ENCODE data around the gene MICAL2.

Gene MICAL2

DNA sequence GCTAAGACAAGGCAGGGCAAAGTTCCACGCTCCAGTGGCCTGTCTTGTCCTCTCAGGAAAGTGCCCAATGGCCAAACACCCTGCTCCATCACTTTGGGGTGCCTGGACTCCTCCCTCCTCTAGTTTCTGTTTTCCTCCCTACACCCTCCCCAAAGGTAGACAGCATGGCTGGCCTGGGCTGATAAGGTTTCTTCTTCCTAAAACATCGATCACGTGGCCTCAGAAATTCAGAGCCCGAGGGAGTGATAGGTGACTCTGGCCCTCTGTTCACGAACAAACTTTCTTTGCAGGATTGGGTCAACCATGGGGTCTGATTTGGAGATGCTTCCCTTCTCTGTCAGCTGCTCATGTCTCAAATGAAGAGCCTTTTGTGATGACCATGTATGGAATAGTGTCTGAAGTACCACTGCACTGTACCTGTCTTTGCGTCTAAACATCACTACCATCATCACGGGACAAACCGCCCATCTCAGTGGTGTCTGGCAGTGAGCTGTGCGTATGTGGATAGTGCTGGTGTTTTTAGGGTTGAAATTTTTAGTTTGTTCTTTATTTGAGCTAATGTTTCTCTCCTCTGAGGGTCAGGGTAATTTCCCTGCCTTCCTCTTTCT, 6.1 kb downstream of the MICAL2 start:
- no peak overlapping the region for H3K4me3 ChIP-seq (ENCODE audit: low read depth, low read length)
- TF ChIP-seq, protein P1, sequence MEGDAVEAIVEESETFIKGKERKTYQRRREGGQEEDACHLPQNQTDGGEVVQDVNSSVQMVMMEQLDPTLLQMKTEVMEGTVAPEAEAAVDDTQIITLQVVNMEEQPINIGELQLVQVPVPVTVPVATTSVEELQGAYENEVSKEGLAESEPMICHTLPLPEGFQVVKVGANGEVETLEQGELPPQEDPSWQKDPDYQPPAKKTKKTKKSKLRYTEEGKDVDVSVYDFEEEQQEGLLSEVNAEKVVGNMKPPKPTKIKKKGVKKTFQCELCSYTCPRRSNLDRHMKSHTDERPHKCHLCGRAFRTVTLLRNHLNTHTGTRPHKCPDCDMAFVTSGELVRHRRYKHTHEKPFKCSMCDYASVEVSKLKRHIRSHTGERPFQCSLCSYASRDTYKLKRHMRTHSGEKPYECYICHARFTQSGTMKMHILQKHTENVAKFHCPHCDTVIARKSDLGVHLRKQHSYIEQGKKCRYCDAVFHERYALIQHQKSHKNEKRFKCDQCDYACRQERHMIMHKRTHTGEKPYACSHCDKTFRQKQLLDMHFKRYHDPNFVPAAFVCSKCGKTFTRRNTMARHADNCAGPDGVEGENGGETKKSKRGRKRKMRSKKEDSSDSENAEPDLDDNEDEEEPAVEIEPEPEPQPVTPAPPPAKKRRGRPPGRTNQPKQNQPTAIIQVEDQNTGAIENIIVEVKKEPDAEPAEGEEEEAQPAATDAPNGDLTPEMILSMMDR (IDR thresholded peaks at IDR 0.05; ENCODE audit: low read depth, low read length): no peak
- in situ Hi-C loops (cut with HindIII; ENCODE audit: low sequenced_read_pairs): no loop called here
- no peak for DNase-seq (ENCODE audit: low read depth, low spot score)

DNA sequence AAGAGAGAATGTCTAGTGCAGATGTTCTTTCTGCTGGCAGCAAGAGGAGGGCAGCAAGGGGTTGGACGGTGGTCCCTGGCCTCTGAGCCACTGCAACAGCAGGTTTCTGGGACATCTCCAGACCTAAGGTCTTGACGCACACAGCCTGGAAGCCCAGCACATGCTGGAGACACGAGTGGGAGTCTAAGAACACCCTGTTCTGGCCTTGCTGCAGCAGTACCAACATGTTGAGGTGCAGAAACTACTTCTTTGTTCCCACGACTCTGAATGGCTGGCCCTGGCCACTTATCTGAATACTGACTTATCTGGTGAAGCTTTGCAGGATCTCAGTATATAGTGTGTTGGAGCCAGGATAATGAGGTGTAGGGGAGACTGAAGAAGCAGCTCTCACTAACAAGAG, 6.8 kb downstream of the MICAL2 start:
- in situ Hi-C loops (cut with HindIII; ENCODE audit: low sequenced_read_pairs): no loop called here
- no peak overlapping the region for H3K4me3 ChIP-seq (ENCODE audit: low read depth, low read length)
- TF ChIP-seq, protein P1 (IDR thresholded peaks at IDR 0.05; ENCODE audit: low read depth, low read length): no peak
- no peak for DNase-seq (ENCODE audit: low read depth, low spot score)

DNA sequence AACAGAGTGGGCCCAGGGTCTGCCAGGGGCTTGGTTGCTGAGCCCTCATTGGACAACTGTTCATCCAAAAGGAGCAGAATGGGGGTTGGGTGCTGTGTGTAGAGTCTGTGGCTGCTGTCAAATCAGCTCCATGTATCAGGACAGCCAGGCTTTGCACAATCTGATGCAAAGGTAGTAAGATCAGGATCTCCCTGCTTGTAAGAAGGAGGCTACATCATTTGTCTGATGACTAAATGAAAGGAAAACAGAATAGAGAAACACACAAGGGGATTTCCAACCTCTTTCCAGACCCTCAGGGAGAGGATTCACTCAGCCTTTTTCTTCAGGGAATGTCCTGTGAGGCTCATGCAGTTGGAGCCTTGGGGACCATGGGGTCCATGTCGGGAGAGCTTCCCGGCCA, 7.2 kb downstream of the MICAL2 start:
- H3K4me3 ChIP-seq (ENCODE audit: low read depth, low read length): no peak overlapping the region
- no peak for DNase-seq (ENCODE audit: low read depth, low spot score)
- in situ Hi-C loops (cut with HindIII; ENCODE audit: low sequenced_read_pairs): no loop called here
- TF ChIP-seq, protein P1 (IDR thresholded peaks at IDR 0.05; ENCODE audit: low read depth, low read length): no peak

DNA sequence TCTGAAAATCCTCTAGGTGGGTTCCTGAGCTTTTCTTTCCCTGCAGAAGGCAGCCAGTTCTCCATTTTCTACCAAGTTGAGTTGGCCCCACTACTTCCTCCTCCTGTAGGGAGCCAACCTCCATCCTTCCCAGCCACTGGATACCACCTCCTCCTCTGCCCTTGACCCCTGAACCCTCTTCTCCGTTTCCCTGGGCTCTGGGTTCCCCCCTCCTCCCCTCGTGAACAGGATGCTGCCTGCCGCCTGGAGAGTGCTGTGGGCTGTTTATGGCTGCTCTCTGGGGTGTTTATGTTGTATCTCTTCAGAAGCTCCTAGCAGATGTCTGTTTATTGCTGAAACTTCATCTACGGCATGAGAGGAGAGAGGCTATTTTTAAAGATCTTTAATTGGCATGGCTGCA, 8.6 kb downstream of the MICAL2 start:
- no peak overlapping the region for H3K4me3 ChIP-seq (ENCODE audit: low read depth, low read length)
- in situ Hi-C loops (cut with HindIII; ENCODE audit: low sequenced_read_pairs): no loop called here
- TF ChIP-seq, protein P1 (IDR thresholded peaks at IDR 0.05; ENCODE audit: low read depth, low read length): no peak
- DNase-seq (ENCODE audit: low read depth, low spot score): no peak

DNA sequence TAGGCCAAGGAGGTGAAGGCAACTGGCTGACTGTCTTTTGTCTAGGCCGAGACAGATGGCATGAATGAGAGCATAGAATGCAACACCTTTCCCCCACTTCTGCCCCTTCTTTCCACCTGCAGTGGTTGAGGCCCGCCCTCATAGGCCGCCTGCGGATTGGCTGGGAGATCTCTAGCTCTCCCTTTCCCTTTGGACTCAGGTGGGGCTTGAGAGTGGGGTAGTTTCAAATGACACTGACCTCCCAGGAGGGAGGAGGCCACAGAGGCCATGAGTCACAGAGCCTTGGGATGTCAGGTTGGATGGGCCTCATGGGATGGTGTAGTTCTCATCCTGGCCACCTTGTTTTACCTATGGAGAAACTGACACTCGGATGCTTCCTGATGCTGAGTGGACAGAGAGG, 9.1 kb downstream of the MICAL2 start:
- in situ Hi-C loops (cut with HindIII; ENCODE audit: low sequenced_read_pairs): no loop called here
- DNase-seq (ENCODE audit: low read depth, low spot score): no peak
- no peak overlapping the region for H3K4me3 ChIP-seq (ENCODE audit: low read depth, low read length)
- TF ChIP-seq, protein P1 (IDR thresholded peaks at IDR 0.05; ENCODE audit: low read depth, low read length): no peak

DNA sequence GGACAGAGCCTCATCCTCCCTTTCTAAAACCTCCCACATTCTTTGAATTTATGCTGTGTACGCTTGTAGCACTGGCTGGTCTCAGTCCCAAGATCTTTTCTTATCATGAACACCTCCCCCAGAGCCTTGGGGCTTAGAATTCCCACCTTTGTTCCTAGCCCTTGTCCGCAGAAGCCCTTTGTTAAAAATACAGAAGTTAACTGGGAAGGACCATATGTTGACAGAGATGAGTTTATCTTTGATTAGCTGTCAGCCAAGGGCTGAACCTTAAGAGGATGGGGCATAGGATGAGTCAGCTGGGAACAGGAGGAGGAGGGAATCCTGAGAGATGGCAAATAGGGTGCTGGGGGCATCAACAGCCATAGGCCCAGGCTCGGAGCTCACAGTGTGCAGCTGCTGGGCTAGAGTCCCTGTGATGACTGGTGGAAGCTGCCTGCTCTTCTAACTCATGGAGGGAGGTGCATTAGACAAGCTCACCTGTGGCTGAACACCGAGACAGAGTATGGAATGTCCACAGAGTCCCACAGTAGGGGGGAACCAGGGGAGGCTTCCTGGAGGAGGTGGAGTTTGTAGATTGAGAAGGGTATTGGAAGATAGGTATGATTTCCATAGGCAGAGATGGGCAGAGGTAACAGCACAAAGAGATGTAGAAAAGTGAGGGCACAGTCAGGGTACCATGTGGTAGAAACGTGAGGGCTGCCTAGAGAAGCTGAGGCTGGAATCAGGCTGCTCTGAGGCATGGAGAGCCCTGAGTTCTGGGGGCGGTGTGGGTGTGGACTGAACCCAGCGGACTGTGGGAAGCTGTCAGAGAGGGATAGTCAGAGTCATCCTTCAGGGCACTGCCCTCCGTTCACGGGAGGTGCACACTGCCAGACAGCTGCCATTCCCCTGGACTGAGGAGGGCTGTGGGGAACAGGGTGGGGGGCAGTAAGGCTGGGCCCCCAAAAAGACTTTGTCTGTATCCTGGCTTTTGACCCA, 9.9 kb downstream of the MICAL2 start:
- TF ChIP-seq, protein P1 (IDR thresholded peaks at IDR 0.05; ENCODE audit: low read depth, low read length): no peak
- in situ Hi-C loops (cut with HindIII; ENCODE audit: low sequenced_read_pairs): no loop called here
- DNase-seq (ENCODE audit: low read depth, low spot score): no peak
- no peak overlapping the region for H3K4me3 ChIP-seq (ENCODE audit: low read depth, low read length)
